ENCODE measurements around the gene NEDD4.

GRCh38 chr15:55829826-55830225, 163.6 kb downstream of the NEDD4 start:
- TF ChIP-seq POLR2A (IDR thresholded peaks at IDR 0.05) (no peak), CTCF (IDR thresholded peaks at IDR 0.05) (no peak), EP300 (IDR thresholded peaks at IDR 0.05) (no peak)

Data from upper lobe of left lung (tissue), 4 donors.